DMS153 (cell line): Measurements from ENCODE around the gene SPINK1.
"Not testable (repeated sequence)": the region's sequence is repeated elsewhere in the genome, so short reads cannot be mapped to it uniquely, and the experiment has no call there.

Experiments
- DNase-seq: peaks from one replicate; lab custom pipeline; 2025; lab: John Stamatoyannopoulos, UW

Gene SPINK1

DNA sequence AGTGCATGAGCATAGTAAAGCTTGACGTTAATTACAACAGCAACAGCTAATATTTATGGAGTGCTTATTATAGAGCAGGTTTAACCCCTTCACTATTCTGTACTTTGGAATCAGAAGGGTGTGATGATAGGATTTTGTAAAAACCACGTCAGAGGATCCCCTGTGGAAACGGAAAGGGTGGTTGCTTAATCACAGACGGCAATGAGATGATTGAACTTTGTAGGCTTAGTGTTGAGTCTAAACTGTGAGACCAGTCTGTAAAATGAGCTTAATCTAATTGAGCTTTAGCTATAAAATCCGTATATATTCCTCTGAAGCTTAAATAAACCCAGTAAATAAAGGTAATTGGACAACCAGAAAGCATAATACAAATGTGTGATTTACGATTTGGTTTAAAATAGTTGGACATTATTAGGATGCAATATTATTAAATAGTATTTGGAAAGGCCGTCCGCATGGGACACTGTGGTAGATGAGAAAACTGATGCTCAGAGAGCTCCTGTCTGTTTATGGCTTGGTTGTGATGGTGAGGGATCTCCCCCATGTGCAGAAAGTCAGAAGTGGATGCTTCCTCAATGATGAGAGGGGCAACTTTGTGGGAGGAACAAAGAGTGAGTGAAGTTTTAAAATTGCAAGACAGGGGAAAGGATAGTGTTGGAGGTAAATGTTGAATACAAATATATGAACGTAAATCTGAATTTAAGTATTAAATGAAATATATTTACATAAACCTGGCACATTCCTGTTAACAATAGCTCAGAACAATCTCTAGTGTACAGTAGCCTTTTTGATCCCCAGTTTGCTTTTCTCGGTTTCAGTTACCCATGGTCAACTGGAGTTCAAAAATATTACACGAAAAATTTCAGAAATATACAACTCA is 23.7 kb upstream of the SPINK1 start:
- DNase-seq: no peak

DNA sequence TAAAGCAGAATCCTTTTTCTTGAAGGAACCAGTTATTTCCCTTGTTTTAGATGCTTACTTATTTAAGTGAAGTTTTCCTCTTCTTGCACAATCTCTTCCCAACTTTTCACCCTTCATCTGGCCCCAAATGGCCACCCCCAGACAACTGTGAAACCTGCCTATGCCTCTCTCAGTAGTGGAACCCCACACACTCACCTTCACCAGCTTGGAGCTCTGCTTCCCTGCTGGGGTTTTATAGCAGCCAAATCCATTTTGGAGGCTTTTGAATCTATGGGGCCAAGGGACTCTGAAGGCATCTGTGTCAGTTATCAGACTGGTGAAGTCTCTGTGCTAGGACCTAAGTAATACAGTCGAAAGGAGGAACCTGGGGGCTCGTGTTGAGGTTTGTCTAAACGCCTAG is 22.9 kb upstream of the SPINK1 start:
- DNase-seq: no peak

DNA sequence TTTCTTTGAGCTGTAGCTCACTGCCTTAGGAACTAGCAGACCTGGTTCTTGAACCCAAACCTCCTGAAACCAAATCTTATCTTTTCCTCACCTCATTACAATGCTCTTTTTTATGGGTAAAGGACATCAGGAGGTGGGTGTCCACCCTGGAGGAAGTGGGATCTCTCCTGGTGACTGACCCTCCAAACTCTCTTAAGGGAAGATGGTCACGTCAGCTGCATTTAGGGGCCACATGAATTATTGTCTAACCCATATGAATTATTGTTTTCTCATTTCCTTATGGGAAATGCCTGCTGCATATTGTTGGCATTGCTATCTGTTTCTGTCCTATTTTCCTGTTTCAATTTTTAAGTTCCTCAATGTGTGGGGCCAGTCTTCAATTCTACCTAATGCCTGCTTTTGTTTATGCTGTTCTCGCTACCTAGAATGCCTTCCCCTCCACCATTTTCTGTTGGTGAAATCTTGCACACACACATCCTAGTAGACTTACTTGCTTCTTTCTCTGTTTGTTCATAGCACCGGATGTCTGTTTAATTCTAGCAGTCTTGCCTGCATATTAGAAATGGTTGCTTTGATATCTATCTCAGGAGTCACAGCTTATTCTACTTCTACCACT is 22.0 kb upstream of the SPINK1 start:
- DNase-seq: no peak

DNA sequence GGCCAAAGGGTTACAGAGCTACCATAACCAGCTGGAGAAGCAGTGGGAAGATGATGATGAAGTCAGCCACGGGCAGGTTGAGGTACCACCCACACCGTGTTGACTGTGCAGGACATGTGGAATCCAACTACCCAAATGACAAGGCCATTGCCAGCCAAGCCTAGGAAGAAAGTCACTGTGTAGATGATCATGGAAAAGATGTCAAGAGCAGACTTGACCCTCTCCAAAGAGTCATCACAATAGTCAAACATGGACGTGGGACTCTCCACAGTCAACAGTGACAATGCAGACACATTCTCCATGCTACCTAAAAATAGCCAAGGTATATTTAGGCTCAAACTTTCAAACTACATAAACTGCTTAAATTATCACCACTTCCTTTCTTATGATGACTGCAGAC is 20.9 kb upstream of the SPINK1 start:
- no peak for DNase-seq

DNA sequence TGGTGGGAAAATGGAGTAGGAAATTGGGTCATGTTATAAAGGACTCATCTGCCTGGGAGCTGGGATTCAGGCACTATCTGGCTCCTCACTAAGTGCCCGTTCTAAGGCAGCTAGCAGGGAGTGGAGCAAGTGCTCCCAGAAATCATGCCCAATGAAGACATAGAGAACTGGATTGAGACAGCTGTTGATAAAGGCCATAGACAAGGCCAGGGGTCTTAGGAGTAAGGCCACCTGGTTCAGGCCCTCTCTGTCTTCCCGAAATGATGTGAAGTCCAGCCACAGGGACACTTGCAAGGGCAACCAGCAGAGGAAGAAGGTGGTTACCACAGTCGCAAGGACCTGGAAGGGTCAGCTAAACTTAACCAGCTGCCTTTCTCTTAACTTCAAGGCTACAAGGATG is 20.1 kb upstream of the SPINK1 start:
- no peak for DNase-seq

DNA sequence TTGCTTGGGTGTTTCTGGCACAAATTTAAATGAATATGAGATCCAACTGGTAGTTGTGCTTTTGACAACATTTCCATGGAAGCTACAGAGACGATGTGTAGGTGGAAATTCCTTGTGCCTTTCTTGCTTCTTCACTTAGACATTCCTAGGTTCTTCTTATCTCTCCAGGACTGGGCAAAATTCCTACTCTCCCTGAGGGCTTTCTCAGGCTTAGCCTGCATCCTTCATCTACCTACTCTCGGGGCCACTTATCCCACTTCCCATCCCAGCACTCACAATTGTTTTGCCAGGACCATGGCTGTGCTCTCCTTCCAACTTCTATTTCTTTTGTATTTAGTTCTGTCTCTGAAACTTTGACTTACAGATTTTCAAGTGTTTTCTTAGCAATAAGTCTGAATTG is 17.8 kb upstream of the SPINK1 start:
- no peak for DNase-seq

DNA sequence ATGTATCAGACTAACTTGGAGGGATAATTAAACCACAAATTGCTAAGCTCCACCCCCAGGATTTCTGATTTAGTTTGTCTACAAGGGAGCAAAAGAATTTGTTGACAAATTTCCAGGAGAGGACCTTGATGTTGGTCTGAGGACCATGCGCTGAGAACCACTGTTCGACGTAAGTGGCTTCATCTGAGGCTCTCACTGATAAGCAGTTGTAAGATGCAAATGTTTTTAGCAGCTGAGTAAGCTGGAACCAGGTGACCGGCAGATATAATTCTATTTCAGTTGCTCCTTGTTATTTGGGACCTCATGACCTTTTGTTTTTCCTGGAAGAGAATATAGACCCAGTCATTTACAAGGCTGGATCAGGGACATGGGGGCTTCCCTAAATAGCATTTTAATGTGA is 14.1 kb upstream of the SPINK1 start:
- no peak for DNase-seq

DNA sequence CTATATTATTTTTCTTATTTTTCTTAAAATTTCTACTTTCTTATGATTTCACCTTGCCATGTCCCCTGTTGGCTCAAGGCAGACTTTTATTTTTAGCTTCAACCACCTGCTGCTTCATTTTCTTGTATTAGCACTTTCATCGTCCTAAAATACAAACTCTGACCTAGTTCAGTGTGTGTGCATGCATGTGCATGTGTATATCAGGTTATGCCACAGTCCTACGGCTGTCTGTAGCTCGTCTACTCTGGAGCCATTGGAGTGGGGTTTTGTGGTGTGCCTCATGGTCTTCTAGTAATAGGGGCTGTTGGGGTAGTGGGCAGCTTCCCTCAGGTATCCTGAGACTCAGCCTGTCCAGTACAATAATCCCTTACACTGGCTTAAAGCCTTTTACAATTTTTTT is 13.4 kb upstream of the SPINK1 start:
- DNase-seq: no peak

DNA sequence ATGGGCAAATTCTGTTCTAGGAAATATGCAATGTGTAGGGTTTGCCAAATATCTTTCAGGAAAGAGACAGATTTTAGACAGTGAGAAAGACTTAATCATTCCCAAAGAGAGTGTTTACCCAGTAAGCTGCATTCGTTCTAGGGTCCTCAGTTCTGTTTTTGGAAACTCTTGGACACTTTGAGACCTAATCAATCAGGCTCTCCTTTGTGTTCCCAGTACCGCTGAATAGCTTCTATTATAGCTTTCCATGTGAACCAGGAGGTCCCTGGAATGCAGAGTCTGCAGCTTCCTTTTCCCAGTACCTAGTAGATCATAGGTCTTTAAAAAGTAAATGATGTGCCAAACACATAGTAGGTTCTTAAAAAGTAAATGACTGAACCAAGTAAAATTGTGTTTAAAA is 11.4 kb upstream of the SPINK1 start:
- no peak for DNase-seq

DNA sequence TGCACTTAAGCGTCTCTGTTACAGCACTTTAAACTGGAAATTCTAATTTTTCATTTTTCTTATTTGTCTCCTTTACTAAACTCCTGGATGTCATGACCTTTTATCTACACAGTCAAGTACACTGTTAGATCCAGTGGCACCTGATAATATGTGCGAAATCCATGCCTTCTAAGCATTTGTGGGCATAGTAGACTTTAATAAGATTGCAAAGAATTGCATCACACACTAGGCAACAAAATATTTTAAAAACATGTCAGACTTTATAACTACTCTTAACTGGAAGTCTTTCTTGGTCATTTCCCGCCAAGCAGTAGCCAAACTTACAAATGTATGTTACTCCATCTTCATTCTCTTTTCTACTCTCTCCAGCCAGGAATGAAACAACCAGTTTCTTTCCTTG is 5.0 kb upstream of the SPINK1 start:
- DNase-seq: no peak

DNA sequence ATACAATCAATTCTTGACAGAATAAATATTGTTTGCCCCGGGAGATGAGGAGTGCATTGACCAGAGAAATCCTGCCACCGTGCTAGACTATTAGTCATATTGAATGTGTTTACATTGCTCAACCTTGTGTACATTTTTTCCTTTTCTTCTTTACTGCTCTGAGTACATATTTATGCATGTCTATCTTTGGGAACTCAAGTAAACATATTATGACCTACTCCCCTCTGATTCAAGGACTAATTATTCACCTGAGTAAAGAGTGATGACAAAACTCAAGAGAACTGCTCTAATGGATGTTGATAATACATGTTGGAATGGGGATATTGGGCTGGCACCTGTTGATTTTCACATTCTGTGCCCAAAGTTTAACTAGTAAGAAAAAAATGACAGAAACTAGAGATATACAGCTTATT is 3.9 kb upstream of the SPINK1 start:
- peak; percentile 47 for DNase-seq

DNA sequence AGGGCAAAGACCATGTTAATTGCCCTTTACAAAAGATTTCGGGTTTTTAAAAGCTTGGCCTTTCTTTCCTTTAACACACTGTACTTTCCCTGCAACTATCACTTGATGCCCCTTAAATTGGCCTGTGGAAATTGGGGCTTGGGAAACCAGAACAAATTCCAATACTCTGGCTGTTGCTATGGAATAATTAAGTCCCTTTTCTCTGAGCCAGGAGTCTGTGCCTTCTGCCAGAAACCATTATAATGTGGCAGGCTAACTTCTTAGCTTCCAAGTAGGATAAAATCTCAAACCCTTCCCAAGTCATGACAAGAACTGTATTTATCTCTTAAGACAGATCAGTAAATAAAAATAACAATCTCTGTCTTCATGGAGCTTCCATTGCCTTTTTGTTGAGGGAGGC is 1.1 kb upstream of the SPINK1 start:
- no peak for DNase-seq

DNA sequence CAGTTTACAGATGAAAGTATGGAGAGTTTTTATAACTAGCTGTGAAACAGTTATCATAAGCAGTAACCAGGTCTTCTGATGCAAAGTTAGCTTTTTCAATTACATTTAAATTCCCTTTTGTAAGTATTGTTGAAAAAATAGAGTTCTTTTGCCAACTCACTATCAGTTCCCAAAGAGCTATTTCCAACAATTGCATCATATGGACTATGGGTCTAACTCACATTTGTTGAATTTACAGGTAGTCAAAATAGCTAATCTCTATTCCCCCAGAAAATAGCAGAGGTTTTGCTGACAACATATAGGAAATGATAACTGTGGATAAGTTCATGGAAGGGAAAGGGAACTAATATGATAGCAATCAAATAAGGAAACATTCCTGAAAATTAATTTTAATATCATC is 1.4 kb downstream of the SPINK1 start:
- DNase-seq: no peak

DNA sequence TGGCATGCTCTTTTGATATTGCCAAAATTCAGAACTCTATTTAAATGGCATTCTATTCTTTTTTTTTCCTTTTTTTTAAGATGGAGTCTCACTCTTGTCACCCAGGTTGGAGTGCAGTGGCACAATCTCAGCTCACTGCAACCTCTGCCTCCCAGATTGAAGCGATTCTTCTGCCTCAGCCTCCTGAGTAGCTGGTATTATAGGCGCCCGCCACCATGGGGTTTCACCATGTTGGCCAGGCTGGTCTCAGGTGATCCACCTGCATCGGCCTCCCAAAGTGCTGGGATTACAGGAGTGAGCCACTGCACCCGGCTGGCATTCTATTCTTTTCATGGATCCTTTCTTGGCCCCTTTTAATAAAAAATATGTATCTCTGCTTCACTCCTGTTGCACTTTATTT is 4.5 kb downstream of the SPINK1 start:
- DNase-seq: not testable (repeated sequence)

DNA sequence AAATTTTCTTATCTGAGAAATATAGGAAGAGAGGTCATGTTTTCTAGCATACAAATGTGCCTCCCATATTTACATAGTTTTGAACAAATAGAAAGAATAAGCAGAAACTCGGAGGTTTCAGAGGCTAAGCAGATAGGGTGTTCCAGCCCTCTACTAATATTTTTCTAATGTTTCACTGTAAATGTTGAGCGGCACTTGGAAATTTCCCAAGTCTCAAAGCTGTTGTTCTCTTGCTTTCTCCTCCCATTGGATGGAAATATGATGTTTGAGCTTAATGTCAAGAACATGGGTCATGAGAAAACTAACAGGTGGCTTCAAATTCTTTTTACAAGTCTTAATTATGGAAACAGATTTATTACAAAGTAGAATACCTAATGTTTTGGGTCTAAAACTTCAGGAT is 5.1 kb downstream of the SPINK1 start:
- DNase-seq: no peak

DNA sequence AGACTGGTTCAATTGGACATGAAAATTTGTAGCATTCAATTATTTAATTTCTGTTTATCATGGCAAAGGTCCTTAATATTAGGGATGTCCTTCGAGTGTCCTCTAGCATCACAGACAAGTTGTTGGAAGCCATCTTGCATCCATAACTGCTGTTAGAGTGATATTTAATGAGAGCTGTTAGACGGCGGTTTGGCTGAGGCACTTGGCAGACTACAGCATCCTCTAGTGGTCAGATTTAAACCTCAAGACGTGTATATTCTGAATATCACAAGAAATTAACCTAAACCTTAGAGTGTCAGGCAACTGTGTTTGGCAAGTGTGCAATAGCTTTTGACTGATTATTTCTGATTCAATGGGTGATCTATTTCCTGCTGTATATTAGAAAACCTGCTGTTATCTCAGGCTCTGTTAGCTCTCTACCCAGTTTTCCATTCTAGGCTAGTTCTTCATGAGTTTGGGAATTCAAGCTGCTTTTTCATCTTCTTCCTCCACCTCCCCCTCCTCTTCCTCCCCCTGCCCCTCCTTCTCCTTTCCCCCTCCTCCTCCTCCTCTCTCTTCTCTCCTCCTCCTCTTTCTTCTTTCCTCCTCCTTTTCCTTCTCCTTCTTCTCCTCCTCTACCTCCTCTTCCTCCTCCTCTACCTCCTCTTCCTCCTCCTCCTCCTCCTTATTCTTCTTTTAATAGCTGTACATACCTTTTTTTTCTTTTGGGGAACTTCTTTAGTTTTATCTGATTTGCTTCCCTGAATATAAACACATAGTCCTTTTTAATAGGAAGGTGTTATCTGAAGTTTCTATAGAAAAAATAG is 8.6 kb downstream of the SPINK1 start:
- peak; percentile 8 for DNase-seq

DNA sequence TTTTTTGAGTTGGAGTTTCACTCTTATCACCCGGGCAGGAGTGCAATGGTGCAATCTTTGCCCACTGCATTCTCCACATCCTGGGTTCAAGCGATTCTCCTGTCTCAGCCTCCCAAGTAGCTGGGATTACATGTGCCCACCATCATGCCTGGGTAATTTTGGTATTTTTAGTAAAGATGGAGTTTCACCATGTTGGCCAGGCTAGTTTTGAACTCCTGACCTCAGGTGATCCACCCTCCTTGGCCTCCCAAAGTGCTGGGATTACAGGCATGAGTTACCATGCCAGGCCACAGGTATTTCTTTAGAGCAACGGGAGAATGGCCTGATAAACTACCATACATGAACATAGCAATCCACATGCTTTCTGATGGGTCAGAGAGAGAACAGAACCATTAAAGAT is 9.2 kb downstream of the SPINK1 start:
- not testable (repeated sequence) for DNase-seq

DNA sequence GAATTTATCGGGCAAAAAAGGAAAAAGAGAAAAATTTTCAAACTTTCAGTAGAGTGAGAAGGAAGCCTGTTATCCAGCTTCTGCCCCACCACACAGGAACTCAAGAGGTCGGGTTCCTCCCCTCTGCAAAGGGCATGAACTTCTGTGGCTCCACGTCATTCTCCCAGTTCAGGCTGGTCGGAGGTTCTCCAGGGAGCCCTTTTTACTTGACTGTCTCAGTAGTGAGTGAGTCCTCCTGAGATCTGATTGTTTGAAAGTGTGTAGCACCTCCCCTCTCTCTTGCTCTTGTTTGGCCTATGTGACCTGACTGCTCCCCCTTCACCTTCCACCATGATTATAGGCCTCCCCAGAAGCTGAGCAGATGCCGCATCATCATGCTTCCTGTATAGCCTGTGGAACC is 9.7 kb downstream of the SPINK1 start:
- DNase-seq: no peak

DNA sequence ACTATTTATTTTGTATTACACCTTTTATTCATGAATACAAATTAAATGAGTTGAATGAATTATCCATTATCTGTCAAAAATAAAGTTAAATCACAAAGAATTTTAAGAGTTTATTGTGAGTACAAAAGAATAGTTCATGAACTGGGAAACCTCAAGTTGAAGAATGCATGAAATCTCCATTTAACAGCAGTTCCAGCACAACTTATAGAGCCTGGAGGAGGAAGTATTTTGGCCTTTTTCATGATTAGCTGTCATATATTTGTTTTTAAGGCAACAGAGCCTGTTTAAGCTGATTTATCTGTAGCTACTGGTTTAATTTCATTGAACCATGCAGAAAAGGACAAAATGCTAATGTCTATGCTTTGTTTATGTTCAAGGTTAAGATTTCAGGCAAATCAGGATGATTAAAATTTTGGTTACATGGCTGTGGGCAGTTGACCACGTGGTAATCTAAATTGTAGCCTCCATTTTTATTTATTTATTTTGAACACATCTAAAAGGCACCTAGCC is 12.2 kb downstream of the SPINK1 start:
- DNase-seq: no peak

DNA sequence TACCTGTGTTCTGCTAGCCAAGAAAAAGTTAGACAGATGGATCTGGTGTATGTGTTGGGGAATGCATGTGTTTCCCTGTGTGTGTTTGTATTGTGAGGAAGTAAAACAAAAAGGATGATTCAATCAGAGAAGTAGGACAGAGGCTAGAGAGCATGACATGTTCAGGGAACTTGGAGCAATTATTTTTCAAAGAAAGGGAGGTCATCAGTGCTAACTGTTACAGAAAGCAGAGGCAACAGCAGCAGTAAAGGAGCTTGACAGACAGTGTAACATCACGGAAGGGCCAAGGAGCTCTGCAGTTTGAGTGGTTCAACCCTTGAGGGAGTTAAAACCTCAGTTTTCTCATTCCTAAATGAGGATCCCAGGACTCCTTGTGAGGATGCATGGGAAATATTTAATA is 13.2 kb downstream of the SPINK1 start:
- DNase-seq: no peak

DNA sequence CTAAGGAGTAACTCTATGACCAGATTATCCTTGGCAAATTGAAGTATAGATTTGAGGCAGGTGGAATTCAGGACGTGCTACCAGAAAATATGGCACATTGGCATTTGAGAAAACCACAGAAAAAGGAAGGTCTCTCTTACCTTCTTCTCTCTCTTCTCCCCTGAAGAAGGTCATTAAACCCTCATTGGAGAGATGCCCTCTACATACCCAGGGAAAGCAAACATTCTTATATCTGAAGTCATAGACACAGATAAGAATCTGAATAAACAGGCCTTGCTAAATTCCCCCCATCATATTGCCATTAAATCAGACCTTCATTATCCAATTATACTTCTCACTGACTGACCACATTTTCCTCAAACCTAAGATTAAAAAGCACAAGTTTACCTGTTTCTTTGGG is 17.8 kb downstream of the SPINK1 start:
- no peak for DNase-seq

DNA sequence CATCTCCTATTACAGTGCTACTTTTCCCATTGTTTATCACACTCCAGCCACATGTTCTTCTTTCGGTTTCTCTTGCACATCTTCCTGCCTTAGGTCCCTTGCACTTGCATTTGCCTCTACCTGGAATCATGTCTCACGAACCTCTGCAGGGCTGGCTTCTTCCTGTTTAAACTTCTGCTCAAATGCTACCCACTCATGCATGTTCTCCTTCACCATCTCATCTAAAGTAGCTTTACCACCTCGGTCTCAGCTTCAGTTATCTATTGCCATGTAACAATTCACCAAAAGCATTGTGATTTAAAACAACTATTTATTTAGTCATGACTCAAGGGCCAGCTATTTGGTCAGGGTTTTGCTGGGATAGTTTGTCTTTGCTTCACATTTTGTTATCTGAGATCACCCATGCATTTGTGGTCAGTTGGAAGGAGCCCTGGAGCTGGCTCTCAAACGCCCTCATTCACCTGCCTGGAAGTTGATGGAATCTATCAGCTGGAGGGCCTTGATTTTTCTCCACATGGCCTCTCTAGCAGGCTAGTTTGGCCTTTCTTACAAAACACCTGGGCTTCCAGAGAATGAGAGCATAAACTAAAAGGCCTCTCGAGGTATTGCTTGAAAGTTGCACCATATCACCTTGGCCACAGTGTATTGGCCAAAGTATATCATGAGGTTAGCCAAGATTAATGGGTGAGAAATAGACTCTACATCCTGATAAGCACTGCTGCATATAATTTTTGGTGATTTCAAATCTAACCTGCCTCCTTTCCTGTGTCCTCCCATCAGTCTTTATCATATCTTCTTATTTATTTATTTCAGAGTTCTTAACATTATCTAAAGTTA is 21.4 kb downstream of the SPINK1 start:
- no peak for DNase-seq
